H9 (cell line): Measurements from ENCODE around the gene IMMP2L. TPM values are rescaled to one million over a fixed set of nuclear protein-coding genes. Genes with fewer than 3 reads are reported as not detected.

Experiments used
- DNase-seq: peaks from one replicate; pipeline ENCODE4 v3.0.0-alpha.2; 2017
- H2AFZ ChIP-seq: one replicate; pipeline ENCODE4 v1.6.1; 2013; ENCODE audit warnings: mild to moderate bottlenecking, low read length, control low read depth, moderate library complexity
- H2AK5ac ChIP-seq: 2 replicates; pipeline ENCODE4 v1.6.1; 2013; ENCODE audit warnings: low read length, control low read depth, mixed read lengths; ENCODE audit not compliant: insufficient read length
- H2BK120ac ChIP-seq: one replicate; pipeline ENCODE4 v1.6.1; 2013; ENCODE audit warnings: low read depth, mild to moderate bottlenecking, low read length, control low read depth, inconsistent platforms; ENCODE audit not compliant: poor library complexity, severe bottlenecking
- H2BK12ac ChIP-seq: 2 replicates; pipeline ENCODE4 v1.6.1; 2013; ENCODE audit warnings: low read length, control low read depth, mixed read lengths, low read depth; ENCODE audit not compliant: insufficient read length
- H2BK15ac ChIP-seq: 2 replicates; pipeline ENCODE4 v1.6.1; 2013; ENCODE audit warnings: low read depth, low read length, control low read depth
- H2BK20ac ChIP-seq: one replicate; pipeline ENCODE4 v1.6.1; 2013; ENCODE audit warnings: low read depth, mild to moderate bottlenecking, low read length, control low read depth, inconsistent platforms; ENCODE audit not compliant: poor library complexity, severe bottlenecking
- H2BK5ac ChIP-seq: 2 replicates; pipeline ENCODE4 v1.6.1; 2013; ENCODE audit warnings: low read length, control low read depth, mixed read lengths; ENCODE audit not compliant: insufficient read length
- H3K14ac ChIP-seq: 2 replicates; pipeline ENCODE4 v1.6.1; 2013; ENCODE audit warnings: low read length, control low read depth; ENCODE audit not compliant: insufficient read depth
- H3K18ac ChIP-seq: 2 replicates; pipeline ENCODE4 v1.6.1; 2013; ENCODE audit warnings: low read depth, mild to moderate bottlenecking, mixed read lengths, low read length, control low read depth; ENCODE audit not compliant: insufficient read length
- H3K23ac ChIP-seq: 2 replicates; pipeline ENCODE4 v1.6.1; 2013; ENCODE audit warnings: low read length, control low read depth, mixed read lengths, low read depth; ENCODE audit not compliant: insufficient read length
- H3K23me2 ChIP-seq: 2 replicates; pipeline ENCODE4 v1.6.1; 2013; ENCODE audit warnings: low read depth, mild to moderate bottlenecking, mixed read lengths, low read length, control low read depth; ENCODE audit not compliant: insufficient read length, poor library complexity, severe bottlenecking
- H3K27ac ChIP-seq: 2 replicates; pipeline ENCODE4 v1.5.1; 2013; ENCODE audit warnings: low read length, control low read depth, mixed read lengths, low read depth; ENCODE audit not compliant: insufficient read length
- H3K27me3 ChIP-seq: 2 replicates; pipeline ENCODE4 v1.6.1; 2013; ENCODE audit warnings: low read length, control low read depth, inconsistent platforms; ENCODE audit not compliant: insufficient read depth
- H3K4ac ChIP-seq: 2 replicates; pipeline ENCODE4 v1.6.1; 2013; ENCODE audit warnings: low read depth, mild to moderate bottlenecking, control low read depth, inconsistent platforms, low read length, moderate library complexity
- H3K4me1 ChIP-seq: 2 replicates; pipeline ENCODE4 v1.6.1; 2013; ENCODE audit warnings: low read length, control low read depth, inconsistent platforms; ENCODE audit not compliant: insufficient read depth
- H3K4me2 ChIP-seq: 2 replicates; pipeline ENCODE4 v1.6.1; 2013; ENCODE audit warnings: low read length, control low read depth, mixed read lengths; ENCODE audit not compliant: insufficient read length, insufficient read depth
- H3K56ac ChIP-seq: 2 replicates; pipeline ENCODE4 v1.6.1; 2013; ENCODE audit warnings: low read depth, mild to moderate bottlenecking, mixed read lengths, low read length, control low read depth; ENCODE audit not compliant: insufficient read length
- H3K79me1 ChIP-seq: 2 replicates; pipeline ENCODE4 v1.6.1; 2013; ENCODE audit warnings: low read depth, mild to moderate bottlenecking, moderate library complexity, low read length, control low read depth, inconsistent platforms; ENCODE audit not compliant: insufficient read depth, poor library complexity, severe bottlenecking
- H3K79me2 ChIP-seq: 2 replicates; pipeline ENCODE4 v1.6.1; 2013; ENCODE audit warnings: low read length, control low read depth, inconsistent platforms; ENCODE audit not compliant: insufficient read depth
- H3K9ac ChIP-seq: 2 replicates; pipeline ENCODE4 v1.6.1; 2013; ENCODE audit warnings: low read length, control low read depth, mixed read lengths; ENCODE audit not compliant: insufficient read length; ENCODE audit errors: extremely low read depth
- H3K9me3 ChIP-seq: one replicate; pipeline ENCODE4 v1.6.1; 2013; ENCODE audit warnings: low read depth, low read length, inconsistent platforms; ENCODE audit not compliant: control insufficient read depth
- H3T11ph ChIP-seq: one replicate; pipeline ENCODE4 v1.6.1; 2013; ENCODE audit warnings: mild to moderate bottlenecking, low read length, control low read depth, inconsistent platforms
- H4K20me1 ChIP-seq: one replicate; pipeline ENCODE4 v1.6.1; 2013; ENCODE audit not compliant: control insufficient read depth, insufficient read length, insufficient read depth
- H4K5ac ChIP-seq: 2 replicates; pipeline ENCODE4 v1.6.1; 2013; ENCODE audit warnings: low read depth, mild to moderate bottlenecking, mixed read lengths, low read length, control low read depth; ENCODE audit not compliant: insufficient read length
- H4K8ac ChIP-seq: replicated peaks from 2 replicates; pipeline ENCODE4 v1.6.1; 2013; ENCODE audit warnings: low read length, control low read depth, mixed read lengths, low read depth; ENCODE audit not compliant: insufficient read length
- H4K91ac ChIP-seq: 2 replicates; pipeline ENCODE4 v1.6.1; 2013; ENCODE audit warnings: low read depth, mild to moderate bottlenecking, moderate library complexity, mixed read lengths, low read length, control low read depth; ENCODE audit not compliant: insufficient read length
- H3K27ac Mint-ChIP-seq, 3 experiments: 2 replicates in 2 of 3; 3 replicates in 1 of 3; pipeline ENCODE4 v1.8.0; 2020 to 2021; ENCODE audit warnings: mixed read lengths in 3 of 3, mild to moderate bottlenecking in 1 of 3, moderate library complexity in 1 of 3
- H3K27me3 Mint-ChIP-seq: 2 replicates; pipeline ENCODE4 v1.8.0; 2021; ENCODE audit warnings: low read depth, mild to moderate bottlenecking, moderate library complexity, mixed read lengths
- H3K36me3 Mint-ChIP-seq, 3 experiments: 2 replicates in 2 of 3; 3 replicates in 1 of 3; pipeline ENCODE4 v1.8.0; 2020 to 2021; ENCODE audit warnings: low read depth in 3 of 3, mixed read lengths in 3 of 3; ENCODE audit not compliant: insufficient read depth in 1 of 3
- H3K4me1 Mint-ChIP-seq, 2 experiments: 2 replicates each; pipeline ENCODE4 v1.8.0; 2020; ENCODE audit warnings: mixed read lengths in 2 of 2
- H3K4me3 Mint-ChIP-seq, 2 experiments: 2 replicates in 1 of 2; 3 replicates in 1 of 2; pipeline ENCODE4 v1.8.0; 2020 to 2021; ENCODE audit warnings: mild to moderate bottlenecking in 2 of 2, mixed read lengths in 2 of 2, moderate library complexity in 1 of 2
- H3K9me3 Mint-ChIP-seq, 2 experiments: 2 replicates in 1 of 2; 3 replicates in 1 of 2; pipeline ENCODE4 v1.8.0; 2020; ENCODE audit warnings: mild to moderate bottlenecking in 2 of 2, mixed read lengths in 2 of 2, moderate library complexity in 1 of 2
- CTCF ChIP-seq: fragments of 200-600 bp; sonication (generic); conservative IDR thresholded peaks from 3 replicates; pipeline ENCODE4 v1.8.0; 2021; ENCODE audit warnings: antibody characterized with exemption, mild to moderate bottlenecking
- WGBS: extraction: QIAGEN DNeasy Blood & Tissue Kit; methylation state at CpG from one replicate; pipeline ENCODE4 v1.1.7; 2013; ENCODE audit warnings: missing lambda C conversion rate, low lambda C conversion rate, mixed read lengths; ENCODE audit not compliant: insufficient read length; ENCODE audit errors: extremely low coverage; 5-methylcytosine and 5-hydroxymethylcytosine counted together
- total RNA-seq: library from RNA; stranded (reverse); gene quantifications from 2 replicates; pipeline ENCODE4 v1.2.1, GENCODE V29; 2021

IMMP2L gene
- total RNA-seq, 1 experiment from 2014 or later = 14.7 TPM

- Histone ChIP-seq H3K23ac (no peak overlapping the region), H3K18ac (no peak overlapping the region), H3T11ph (no peak overlapping the region), H3K4me2 (no peak overlapping the region), H3K27me3 (no peaks in the 10 kb centered on the region), H4K5ac (no peak overlapping the region), H4K91ac (no peak overlapping the region), H3K79me1 (no peaks in the 10 kb centered on the region), H3K14ac (no peak overlapping the region), H3K4me1 (no peaks in the 10 kb centered on the region), H3K56ac (no peak overlapping the region), H4K20me1 (no peaks in the 10 kb centered on the region), H3K4ac (no peak overlapping the region), H3K9me3 (no peaks in the 10 kb centered on the region), H3K79me2 (no peaks in the 10 kb centered on the region), H3K9ac (no peak overlapping the region), H2BK15ac (no peak overlapping the region), H2AFZ (no peak overlapping the region), H2BK20ac (no peak overlapping the region), H3K23me2 (no peaks in the 10 kb centered on the region), H3K27ac (no peak overlapping the region), H2BK12ac (no peak overlapping the region), H2BK5ac (no peak overlapping the region), H2AK5ac (no peak overlapping the region), H4K8ac (no peak overlapping the region), H2BK120ac (no peak overlapping the region)
- DNase-seq = no peak
- TF ChIP-seq CTCF = no peak
- H3K9me3 Mint-ChIP-seq = no peaks in the 10 kb centered on the region
- no peak overlapping the region for H3K27ac Mint-ChIP-seq
- WGBS = no CpG with 5 or more reads among the region's 2 CpGs
- H3K36me3 Mint-ChIP-seq = no peaks in the 10 kb centered on the region
- H3K4me3 Mint-ChIP-seq = no peak overlapping the region
- H3K4me1 Mint-ChIP-seq = no peaks in the 10 kb centered on the region
- no peaks in the 10 kb centered on the region for H3K27me3 Mint-ChIP-seq
Observed at GRCh38 chr7:110914263-110914662, 648.0 kb downstream of the IMMP2L start.
